Activated naive CD8-positive, alpha-beta T cell treated with anti-CD3 and anti-CD28 coated beads for 36 hours (primary cell): ENCODE results near the gene UBXN1. TPM values are rescaled to one million over a fixed set of nuclear protein-coding genes. Genes with fewer than 3 reads are reported as not detected.
"Not testable (repeated sequence)": the region's sequence is repeated elsewhere in the genome, so short reads cannot be mapped to it uniquely, and the experiment has no call there.

Source experiments
- DNase-seq: peaks from one replicate; pipeline ENCODE4 v3.0.0; 2021
- H3K27ac Mint-ChIP-seq: one replicate; pipeline ENCODE4 v1.8.0; 2022; ENCODE audit warnings: mild to moderate bottlenecking, moderate library complexity, mixed read lengths
- H3K27me3 Mint-ChIP-seq: one replicate; pipeline ENCODE4 v1.8.0; 2022; ENCODE audit warnings: mild to moderate bottlenecking, mixed read lengths
- H3K36me3 Mint-ChIP-seq: one replicate; pipeline ENCODE4 v1.8.0; 2021; ENCODE audit warnings: mild to moderate bottlenecking, mixed read lengths
- H3K4me1 Mint-ChIP-seq: one replicate; pipeline ENCODE4 v1.8.0; 2021; ENCODE audit warnings: mixed read lengths
- H3K4me3 Mint-ChIP-seq: one replicate; pipeline ENCODE4 v1.8.0; 2022; ENCODE audit warnings: mild to moderate bottlenecking, moderate library complexity, mixed read lengths
- H3K9me3 Mint-ChIP-seq: one replicate; pipeline ENCODE4 v1.8.0; 2022; ENCODE audit warnings: mixed read lengths
- total RNA-seq, 2 experiments: library from RNA; stranded (reverse); gene quantifications; one replicate each; pipeline ENCODE4 v1.2.3, GENCODE V29; 2021

UBXN1 gene
- total RNA-seq, 2 experiments from 2014 or later: 123 to 124 TPM

GRCh38 chr11:62713343-62713742, 34.5 kb upstream of the UBXN1 start:
- no peak overlapping the region for H3K4me3 Mint-ChIP-seq
- peak overlapping the region; percentile 89 for H3K27ac Mint-ChIP-seq
- H3K27me3 Mint-ChIP-seq: no peaks in the 10 kb centered on the region
- DNase-seq: no peak
- H3K4me1 Mint-ChIP-seq: peaks cover 56% of the 10 kb centered on the region
- H3K36me3 Mint-ChIP-seq: peaks cover 54% of the 10 kb centered on the region
- H3K9me3 Mint-ChIP-seq: no peaks in the 10 kb centered on the region

GRCh38 chr11:62712861-62713260, 34.0 kb upstream of the UBXN1 start:
- Mint-ChIP-seq H3K27ac (peak overlapping the region; percentile 89), H3K36me3 (peaks cover 49% of the 10 kb centered on the region), H3K9me3 (no peaks in the 10 kb centered on the region), H3K4me3 (peak overlapping the region; percentile 5), H3K4me1 (peaks cover 57% of the 10 kb centered on the region), H3K27me3 (no peaks in the 10 kb centered on the region)
- no peak for DNase-seq

- H3K9me3 Mint-ChIP-seq: no peaks in the 10 kb centered on the region
- no peaks in the 10 kb centered on the region for H3K27me3 Mint-ChIP-seq
- H3K27ac Mint-ChIP-seq: peak overlapping the region; percentile 89
- DNase-seq: no peak
- peaks cover 62% of the 10 kb centered on the region for H3K4me1 Mint-ChIP-seq
- no peak overlapping the region for H3K4me3 Mint-ChIP-seq
- peaks cover 50% of the 10 kb centered on the region for H3K36me3 Mint-ChIP-seq
These were observed 33.5 kb upstream of the UBXN1 start for GRCh38 chr11:62712276-62712812.

- peak overlapping the region; percentile 98 for H3K27ac Mint-ChIP-seq
- peaks cover 66% of the 10 kb centered on the region for H3K4me1 Mint-ChIP-seq
- no peaks in the 10 kb centered on the region for H3K27me3 Mint-ChIP-seq
- H3K9me3 Mint-ChIP-seq: no peaks in the 10 kb centered on the region
- peaks cover 45% of the 10 kb centered on the region for H3K36me3 Mint-ChIP-seq
- H3K4me3 Mint-ChIP-seq: peak overlapping the region; percentile 94
- peak; percentile 16 for DNase-seq
These were observed 31.1 kb upstream of the UBXN1 start for GRCh38 chr11:62710001-62710345.

GRCh38 chr11:62709247-62710000, 30.6 kb upstream of the UBXN1 start:
- DNase-seq: peak; percentile 93
- peak overlapping the region; percentile 98 for H3K27ac Mint-ChIP-seq
- H3K4me1 Mint-ChIP-seq: peaks cover 62% of the 10 kb centered on the region
- peaks cover 46% of the 10 kb centered on the region for H3K36me3 Mint-ChIP-seq
- peak overlapping the region; percentile 94 for H3K4me3 Mint-ChIP-seq
- H3K27me3 Mint-ChIP-seq: no peaks in the 10 kb centered on the region
- H3K9me3 Mint-ChIP-seq: no peaks in the 10 kb centered on the region

GRCh38 chr11:62708793-62709192, 29.9 kb upstream of the UBXN1 start:
- Mint-ChIP-seq H3K36me3 (peaks cover 41% of the 10 kb centered on the region), H3K27ac (peak overlapping the region; percentile 98)
- peak; percentile 56 for DNase-seq

GRCh38 chr11:62708392-62708791, 29.5 kb upstream of the UBXN1 start:
- H3K27ac Mint-ChIP-seq: peak overlapping the region; percentile 98
- DNase-seq: no peak
- no peaks in the 10 kb centered on the region for H3K9me3 Mint-ChIP-seq
- H3K27me3 Mint-ChIP-seq: no peaks in the 10 kb centered on the region
- peaks cover 53% of the 10 kb centered on the region for H3K4me1 Mint-ChIP-seq
- H3K4me3 Mint-ChIP-seq: peak overlapping the region; percentile 94
- H3K36me3 Mint-ChIP-seq: peaks cover 39% of the 10 kb centered on the region

More at GRCh38 chr11:62708793-62709192, 29.9 kb upstream of the UBXN1 start:
- H3K4me3 Mint-ChIP-seq: peak overlapping the region; percentile 94
- H3K4me1 Mint-ChIP-seq: peaks cover 57% of the 10 kb centered on the region
- no peaks in the 10 kb centered on the region for H3K9me3 Mint-ChIP-seq
- no peaks in the 10 kb centered on the region for H3K27me3 Mint-ChIP-seq

- H3K4me3 Mint-ChIP-seq: peak within 1 kb of the TSS; percentile 94
- H3K4me1 Mint-ChIP-seq: peaks cover 43% of the 10 kb centered on the region
- H3K9me3 Mint-ChIP-seq: no peaks in the 10 kb centered on the region
- H3K27ac Mint-ChIP-seq: peak within 1 kb of the TSS; percentile 98
- H3K27me3 Mint-ChIP-seq: no peaks in the 10 kb centered on the region
- H3K36me3 Mint-ChIP-seq: peaks cover 36% of the 10 kb centered on the region
- DNase-seq: no peak
These were observed 28.5 kb upstream of the UBXN1 start, which contains the start of the genes BSCL2 and GNG3 for GRCh38 chr11:62707277-62707861. Gene BSCL2, minus strand, starts transcription at chr11:62707424. Its CDS starts 229 bp downstream, at chr11:62707195. Gene GNG3, plus strand, starts transcription at chr11:62707676. Its CDS starts 620 bp downstream, at chr11:62708296.

GRCh38 chr11:62706850-62707247, 28.0 kb upstream of the UBXN1 start:
- Mint-ChIP-seq H3K4me1 (peaks cover 39% of the 10 kb centered on the region), H3K36me3 (peaks cover 37% of the 10 kb centered on the region), H3K27ac (no peak overlapping the region), H3K4me3 (peak overlapping the region; percentile 56), H3K9me3 (no peaks in the 10 kb centered on the region), H3K27me3 (no peaks in the 10 kb centered on the region)
- DNase-seq: no peak

- H3K4me1 Mint-ChIP-seq: peaks cover 39% of the 10 kb centered on the region
- H3K36me3 Mint-ChIP-seq: peaks cover 35% of the 10 kb centered on the region
These were observed 27.3 kb upstream of the UBXN1 start for GRCh38 chr11:62705880-62706849.

GRCh38 chr11:62705413-62705812, 26.5 kb upstream of the UBXN1 start:
- DNase-seq: no peak
- Mint-ChIP-seq H3K4me3 (peak overlapping the region; percentile 85), H3K9me3 (no peaks in the 10 kb centered on the region), H3K36me3 (peaks cover 27% of the 10 kb centered on the region), H3K4me1 (peaks cover 39% of the 10 kb centered on the region), H3K27ac (peak overlapping the region; percentile 76), H3K27me3 (no peaks in the 10 kb centered on the region)

More at GRCh38 chr11:62705880-62706849, 27.3 kb upstream of the UBXN1 start:
- peak; percentile 94 for DNase-seq
- H3K27me3 Mint-ChIP-seq: no peaks in the 10 kb centered on the region
- peak overlapping the region; percentile 85 for H3K4me3 Mint-ChIP-seq
- H3K9me3 Mint-ChIP-seq: no peaks in the 10 kb centered on the region
- peak overlapping the region; percentile 76 for H3K27ac Mint-ChIP-seq

- H3K27me3 Mint-ChIP-seq, H3K27ac Mint-ChIP-seq, DNase-seq, H3K4me3 Mint-ChIP-seq, H3K9me3 Mint-ChIP-seq: not testable (repeated sequence)
- H3K36me3 Mint-ChIP-seq: peaks cover 16% of the 10 kb centered on the region
- peaks cover 28% of the 10 kb centered on the region for H3K4me1 Mint-ChIP-seq
These were observed 25.0 kb upstream of the UBXN1 start for GRCh38 chr11:62703921-62704320.

GRCh38 chr11:62702246-62702645, 23.4 kb upstream of the UBXN1 start:
- peaks cover 12% of the 10 kb centered on the region for H3K4me1 Mint-ChIP-seq
- H3K36me3 Mint-ChIP-seq: peaks cover 13% of the 10 kb centered on the region
- no peak for DNase-seq
- H3K27ac Mint-ChIP-seq: no peak overlapping the region
- no peak overlapping the region for H3K4me3 Mint-ChIP-seq
- no peaks in the 10 kb centered on the region for H3K9me3 Mint-ChIP-seq
- H3K27me3 Mint-ChIP-seq: no peaks in the 10 kb centered on the region

- Mint-ChIP-seq H3K9me3 (no peaks in the 10 kb centered on the region), H3K27me3 (no peaks in the 10 kb centered on the region)
These were observed 15.7 kb upstream of the UBXN1 start for GRCh38 chr11:62694455-62695167.

More at GRCh38 chr11:62694455-62695167, 15.7 kb upstream of the UBXN1 start:
- Mint-ChIP-seq H3K36me3 (peaks cover 11% of the 10 kb centered on the region), H3K27ac (no peak overlapping the region), H3K4me3 (no peak overlapping the region), H3K4me1 (no peaks in the 10 kb centered on the region)
- peak; percentile 73 for DNase-seq
